ENCODE data around the gene PEX14.

Gene PEX14

GRCh38 chr1:10679496-10680220, 204.9 kb downstream of the PEX14 start:
- H3K36me3 ChIP-seq (ENCODE audit: control insufficient read depth, insufficient read depth, low read length), result no peaks in the 10 kb centered on the region
- peaks cover 98% of the 10 kb centered on the region for H3K4me1 ChIP-seq (ENCODE audit: control insufficient read depth, insufficient read depth, low read length)
- no peaks in the 10 kb centered on the region for H3K27me3 ChIP-seq (ENCODE audit: control insufficient read depth, insufficient read depth, low read length)
- no peaks in the 10 kb centered on the region for H3K9me3 ChIP-seq (ENCODE audit: control insufficient read depth, low read length)
- H3K9ac ChIP-seq (ENCODE audit: low read length), result no peak overlapping the region
- H3K4me3 ChIP-seq (ENCODE audit: low read length), result no peak overlapping the region

Data from mucosa of stomach (tissue), 1 donor.